A549 (cell line): ENCODE data around the gene TGFBR3L.

Experiments used
- CEBPB ChIP-seq, 2 experiments: fragments of >200 bp in 1 of 2; sonication (Bioruptor Twin) in 1 of 2; formaldehyde crosslinking in 1 of 2; IDR thresholded peaks; 2 replicates each; pipeline ENCODE4 v1.6.1; 2012 to 2016
- CTCF ChIP-seq: fragments of >200 bp; sonication (Bioruptor Twin); formaldehyde crosslinking; IDR thresholded peaks from 3 replicates; pipeline ENCODE4 v1.5.1; 2016
- EP300 ChIP-seq, 2 experiments: fragments of >200 bp; sonication (Bioruptor Twin); formaldehyde crosslinking; IDR thresholded peaks; 2 replicates in 1 of 2; 3 replicates in 1 of 2; pipeline ENCODE4 v1.6.1; 2016 to 2017
- ESRRA ChIP-seq: fragments of 150-350 bp; IDR thresholded peaks from 2 replicates; pipeline ENCODE4 v1.6.1; 2014; ENCODE audit warnings: mild to moderate bottlenecking, low read length, borderline replicate concordance
- FOXS1 ChIP-seq: fragments of 250-450 bp; sonication (Bioruptor Pico); IDR thresholded peaks from 2 replicates; pipeline ENCODE4 v1.5.0; 2020; ENCODE audit warnings: mild to moderate bottlenecking, moderate library complexity
- MAFK ChIP-seq: fragments of 450-650 bp; IDR thresholded peaks from 2 replicates; pipeline ENCODE4 v1.6.1; 2014; ENCODE audit not compliant: partially characterized antibody
- MAX ChIP-seq: IDR thresholded peaks from 2 replicates; pipeline ENCODE4 v1.6.1; 2012
- PBX3 ChIP-seq: IDR thresholded peaks from 2 replicates; pipeline ENCODE4 v1.6.1; 2012
- PHF8 ChIP-seq: fragments of 200-600 bp; sonication (generic); IDR thresholded peaks from 2 replicates; pipeline ENCODE4 v1.6.1; 2016; ENCODE audit warnings: low read depth, mild to moderate bottlenecking, antibody characterized with exemption, moderate library complexity, borderline replicate concordance
- POLR2A ChIP-seq: IDR thresholded peaks from 2 replicates; pipeline ENCODE4 v1.6.1; 2012; ENCODE audit warnings: mild to moderate bottlenecking, low read length

GRCh38 chr19:7932930-7933300 is 18.3 kb downstream of the TGFBR3L start:
- TF ChIP-seq EP300 (IDR thresholded peaks at IDR 0.05) (no peak), CTCF (no peak), CEBPB (IDR thresholded peaks at IDR 0.05) (no peak), PHF8 (no peak), POLR2A (no peak), ESRRA (no peak), MAX (no peak), MAFK (no peak), FOXS1 (CRISPR knock-in tag) (no peak), PBX3 (no peak)
